GM23338 (cell line): Measurements from ENCODE around the gene FRMPD1. TPM values are rescaled to one million over a fixed set of nuclear protein-coding genes. Genes with fewer than 3 reads are reported as not detected.

Experiments used
- ATAC-seq: fragments of 200-7000 bp; cut with Tn5 transposase; 3 replicates; pipeline ENCODE4 v1.9.1; 2020
- DNase-seq: peaks from one replicate; pipeline ENCODE4 v3.0.0-alpha.2; 2015; ENCODE audit warnings: low spot score
- H2AFZ ChIP-seq: fragments of 200-600 bp; sonication (generic); 2 replicates; pipeline ENCODE4 v1.8.0; 2016; ENCODE audit warnings: antibody characterized with exemption, mild to moderate bottlenecking, moderate library complexity
- H3F3A ChIP-seq: fragments of 200-600 bp; sonication (generic); replicated peaks from 2 replicates; pipeline ENCODE4 v1.8.0; 2017; ENCODE audit warnings: antibody characterized with exemption, mixed run types, low read depth
- H3K27ac ChIP-seq: fragments of 200-600 bp; sonication (generic); 2 replicates; pipeline ENCODE4 v1.6.1; 2016; ENCODE audit warnings: low read depth
- H3K27me3 ChIP-seq: fragments of 200-600 bp; sonication (generic); 2 replicates; pipeline ENCODE4 v1.8.0; 2016; ENCODE audit warnings: mild to moderate bottlenecking, mixed run types, moderate library complexity; ENCODE audit not compliant: insufficient read depth
- H3K36me3 ChIP-seq: fragments of 200-600 bp; sonication (generic); 2 replicates; pipeline ENCODE4 v1.8.0; 2016; ENCODE audit warnings: mild to moderate bottlenecking; ENCODE audit not compliant: insufficient read depth
- H3K4me1 ChIP-seq: fragments of 200-600 bp; sonication (generic); 2 replicates; pipeline ENCODE4 v1.8.0; 2016; ENCODE audit warnings: mild to moderate bottlenecking, moderate library complexity; ENCODE audit not compliant: insufficient read depth
- H3K4me2 ChIP-seq: fragments of 200-600 bp; sonication (generic); 2 replicates; pipeline ENCODE4 v1.7.1; 2017; ENCODE audit warnings: mixed run types
- H3K4me3 ChIP-seq: fragments of 200-600 bp; sonication (generic); 2 replicates; pipeline ENCODE4 v1.6.1; 2016; ENCODE audit warnings: mixed run types
- H3K79me2 ChIP-seq: fragments of 200-600 bp; sonication (generic); replicated peaks from 2 replicates; pipeline ENCODE4 v1.8.0; 2017; ENCODE audit warnings: mild to moderate bottlenecking; ENCODE audit not compliant: insufficient read depth
- H3K9me2 ChIP-seq: fragments of 200-600 bp; sonication (generic); 2 replicates; pipeline ENCODE4 v1.8.0; 2017; ENCODE audit not compliant: insufficient read depth
- H4K20me1 ChIP-seq: fragments of 200-600 bp; sonication (generic); replicated peaks from 2 replicates; pipeline ENCODE4 v1.8.0; 2017; ENCODE audit warnings: mild to moderate bottlenecking; ENCODE audit not compliant: insufficient read depth
- H3K27ac Mint-ChIP-seq: 2 replicates; pipeline ENCODE4 v1.8.0; 2020; ENCODE audit warnings: inconsistent platforms, mild to moderate bottlenecking, moderate library complexity, mixed read lengths
- H3K27me3 Mint-ChIP-seq: 3 replicates; pipeline ENCODE4 v1.8.0; 2022; ENCODE audit warnings: low read depth, mild to moderate bottlenecking, moderate library complexity, mixed read lengths, inconsistent platforms; ENCODE audit not compliant: insufficient read depth, poor library complexity
- H3K36me3 Mint-ChIP-seq: 3 replicates; pipeline ENCODE4 v1.8.0; 2021; ENCODE audit warnings: low read depth, mild to moderate bottlenecking, inconsistent platforms, moderate library complexity, mixed read lengths
- H3K4me1 Mint-ChIP-seq: 3 replicates; pipeline ENCODE4 v1.8.0; 2020; ENCODE audit warnings: mild to moderate bottlenecking, inconsistent platforms, mixed read lengths
- H3K4me3 Mint-ChIP-seq: 3 replicates; pipeline ENCODE4 v1.8.0; 2021; ENCODE audit warnings: moderate library complexity, mild to moderate bottlenecking, inconsistent platforms, mixed read lengths
- H3K9me3 Mint-ChIP-seq: 3 replicates; pipeline ENCODE4 v1.8.0; 2020; ENCODE audit warnings: moderate library complexity, mild to moderate bottlenecking, inconsistent platforms, mixed read lengths
- CREB1 ChIP-seq: fragments of 250-450 bp; sonication (Bioruptor Pico); IDR thresholded peaks from 2 replicates; pipeline ENCODE4 v1.5.0; 2020; ENCODE audit warnings: low read depth, mild to moderate bottlenecking, moderate library complexity
- CTCF ChIP-seq, 2 experiments: fragments of 200-600 bp in 1 of 2; sonication (generic) in 1 of 2; conservative IDR thresholded peaks; 2 replicates each; pipeline versions ENCODE4 v1.5.1 to v1.6.1; 2016 to 2017; ENCODE audit warnings: antibody characterized with exemption in 2 of 2, low read depth in 2 of 2, mild to moderate bottlenecking in 2 of 2, moderate library complexity in 1 of 2
- ETS1 ChIP-seq: IDR thresholded peaks from 2 replicates; pipeline ENCODE4 v1.6.1; 2016; ENCODE audit warnings: antibody characterized with exemption
- EZH2 ChIP-seq: fragments of 200-600 bp; sonication (generic); IDR thresholded peaks from one replicate; pipeline ENCODE4 v1.8.0; 2017; ENCODE audit warnings: antibody characterized with exemption, mild to moderate bottlenecking, low read depth; ENCODE audit not compliant: unreplicated experiment
- EZH2phosphoT487 ChIP-seq: fragments of 200-600 bp; sonication (generic); IDR thresholded peaks from one replicate; pipeline ENCODE4 v1.8.1; 2018; ENCODE audit warnings: antibody characterized with exemption; ENCODE audit not compliant: unreplicated experiment
- NANOG ChIP-seq: IDR thresholded peaks from 2 replicates; pipeline ENCODE4 v1.6.1; 2016; ENCODE audit warnings: antibody characterized with exemption, borderline replicate concordance
- REST ChIP-seq: IDR thresholded peaks from one replicate; pipeline ENCODE4 v1.6.1; 2018; ENCODE audit warnings: antibody characterized with exemption; ENCODE audit not compliant: unreplicated experiment
- ZNF114 ChIP-seq: fragments of 250-450 bp; sonication (Bioruptor Pico); IDR thresholded peaks from 2 replicates; pipeline ENCODE4 v1.5.0; 2020; ENCODE audit warnings: mild to moderate bottlenecking, moderate library complexity
- ZNF331 ChIP-seq: fragments of 250-450 bp; sonication (Bioruptor Pico); IDR thresholded peaks from 2 replicates; pipeline ENCODE4 v1.5.0; 2020; ENCODE audit warnings: low read depth, mild to moderate bottlenecking, moderate library complexity
- ZNF462 ChIP-seq: fragments of 250-450 bp; sonication (Bioruptor Pico); IDR thresholded peaks from 2 replicates; pipeline ENCODE4 v1.5.0; 2020; ENCODE audit warnings: mild to moderate bottlenecking, moderate library complexity
- polyA plus RNA-seq: library from polyadenylated mRNA; unstranded; fragments of >200 nt; fragmentation: Nextera tagmentation; extraction: Ambion mirVana; gene quantifications from 2 replicates; pipeline ENCODE4 v1.2.1, GENCODE V29; 2016
- total RNA-seq: library from RNA; depleted of rRNA; stranded (reverse); fragments of >200 nt; shearing (Covaris generic); gene quantifications from 2 replicates; pipeline ENCODE4 v1.2.3, GENCODE V29; 2014

The FRMPD1 gene
- total and polyA plus RNA-seq, 2 experiments from 2014 or later, result 0.23 to 0.63 TPM

- TF ChIP-seq CTCF (conservative IDR thresholded peaks at IDR 0.05; ENCODE audit: low read depth in 2 of 2) (no peak), EZH2phosphoT487 (no peak), CREB1 (no peak), EZH2 (no peak), ZNF114 (CRISPR knock-in tag) (no peak), ETS1 (no peak), NANOG (no peak), REST (no peak)
Measured at GRCh38 chr9:37617832-37618231, 32.9 kb upstream of the FRMPD1 start (continued).

- Histone ChIP-seq H2AFZ (no peak overlapping the region; the same call in 1 of the 2 replicates), H3K79me2 (no peaks in the 10 kb centered on the region), H3K27ac (no peak overlapping the region), H3K9me2 (no peaks in the 10 kb centered on the region), H3K4me3 (no peak overlapping the region), H3F3A (no peaks in the 10 kb centered on the region), H3K27me3 (no peaks in the 10 kb centered on the region), H3K4me1 (peaks cover 5% of the 10 kb centered on the region; the same call in 1 of the 2 replicates), H4K20me1 (no peaks in the 10 kb centered on the region), H3K36me3 (no peaks in the 10 kb centered on the region), H3K4me2 (no peak overlapping the region)
- H3K4me3 Mint-ChIP-seq, result no peak overlapping the region
- H3K36me3 Mint-ChIP-seq, result no peaks in the 10 kb centered on the region
- DNase-seq (no peak), ATAC-seq (no peak)
- no peak overlapping the region for H3K27ac Mint-ChIP-seq
- H3K4me1 Mint-ChIP-seq, result peaks cover 9% of the 10 kb centered on the region
- H3K27me3 Mint-ChIP-seq, result no peaks in the 10 kb centered on the region
- H3K9me3 Mint-ChIP-seq, result no peaks in the 10 kb centered on the region
- TF ChIP-seq EZH2phosphoT487 (no peak), EZH2 (no peak), CTCF (conservative IDR thresholded peaks at IDR 0.05; ENCODE audit: low read depth in 2 of 2) (no peak), ZNF462 (CRISPR knock-in tag) (no peak), ZNF331 (CRISPR knock-in tag) (no peak)
Measured at GRCh38 chr9:37618817-37619216, 31.9 kb upstream of the FRMPD1 start.
